SK-N-MC (cell line): ENCODE measurements around the gene NINJ1.

Experiments
- DNase-seq: peaks from one replicate; pipeline ENCODE4 v3.0.0-alpha.2; 2011; ENCODE audit warnings: low read depth, low spot score
- H3K27ac ChIP-seq: fragments of 200-600 bp; sonication (generic); 2 replicates; pipeline ENCODE4 v1.5.1; 2016; ENCODE audit warnings: mixed run types
- H3K36me3 ChIP-seq: fragments of 200-600 bp; sonication (generic); 2 replicates; pipeline ENCODE4 v1.6.1; 2017; ENCODE audit warnings: antibody characterized with exemption, low read length, mixed read lengths; ENCODE audit not compliant: insufficient read depth
- H3K4me3 ChIP-seq: fragments of 200-600 bp; sonication (generic); 2 replicates; pipeline ENCODE4 v1.5.1; 2016
- H3K9ac ChIP-seq: fragments of 200-600 bp; sonication (generic); 2 replicates; pipeline ENCODE4 v1.8.0; 2017; ENCODE audit warnings: mixed run types, mixed read lengths; ENCODE audit not compliant: insufficient read length
- H3K9me3 ChIP-seq: fragments of 200-600 bp; sonication (generic); 2 replicates; pipeline ENCODE4 v1.6.1; 2017; ENCODE audit warnings: low read depth, mild to moderate bottlenecking, antibody characterized with exemption, low read length, moderate library complexity, mixed read lengths
- EZH2 ChIP-seq: fragments of 200-600 bp; sonication (generic); IDR thresholded peaks from one replicate; pipeline ENCODE4 v1.6.1; 2017; ENCODE audit warnings: antibody characterized with exemption
- FOXP2 ChIP-seq: optimal IDR thresholded peaks from 2 replicates; pipeline ENCODE3; 2011; ENCODE audit warnings: mild to moderate bottlenecking, moderate library complexity; ENCODE audit not compliant: insufficient read depth; ENCODE audit errors: extremely low read length, control extremely low read depth
- POLR2AphosphoS5 ChIP-seq: IDR thresholded peaks from 2 replicates; pipeline ENCODE4 v1.6.1; 2012; ENCODE audit warnings: mild to moderate bottlenecking, low read depth, low read length, borderline replicate concordance

Gene NINJ1

GRCh38 chr9:93174976-93175375, 40.9 kb upstream of the NINJ1 start:
- Histone ChIP-seq H3K9ac (no peak overlapping the region), H3K9me3 (no peaks in the 10 kb centered on the region), H3K27ac (no peak overlapping the region), H3K36me3 (no peaks in the 10 kb centered on the region), H3K4me3 (no peak overlapping the region)
- no peak for DNase-seq
- TF ChIP-seq POLR2AphosphoS5: no peak
- TF ChIP-seq FOXP2: no peak
- no peak for TF ChIP-seq EZH2

GRCh38 chr9:93173365-93174051, 39.5 kb upstream of the NINJ1 start:
- H3K9ac ChIP-seq: no peak overlapping the region
- no peak for DNase-seq
- no peak for TF ChIP-seq FOXP2
- TF ChIP-seq EZH2: no peak
- TF ChIP-seq POLR2AphosphoS5: no peak

DNA sequence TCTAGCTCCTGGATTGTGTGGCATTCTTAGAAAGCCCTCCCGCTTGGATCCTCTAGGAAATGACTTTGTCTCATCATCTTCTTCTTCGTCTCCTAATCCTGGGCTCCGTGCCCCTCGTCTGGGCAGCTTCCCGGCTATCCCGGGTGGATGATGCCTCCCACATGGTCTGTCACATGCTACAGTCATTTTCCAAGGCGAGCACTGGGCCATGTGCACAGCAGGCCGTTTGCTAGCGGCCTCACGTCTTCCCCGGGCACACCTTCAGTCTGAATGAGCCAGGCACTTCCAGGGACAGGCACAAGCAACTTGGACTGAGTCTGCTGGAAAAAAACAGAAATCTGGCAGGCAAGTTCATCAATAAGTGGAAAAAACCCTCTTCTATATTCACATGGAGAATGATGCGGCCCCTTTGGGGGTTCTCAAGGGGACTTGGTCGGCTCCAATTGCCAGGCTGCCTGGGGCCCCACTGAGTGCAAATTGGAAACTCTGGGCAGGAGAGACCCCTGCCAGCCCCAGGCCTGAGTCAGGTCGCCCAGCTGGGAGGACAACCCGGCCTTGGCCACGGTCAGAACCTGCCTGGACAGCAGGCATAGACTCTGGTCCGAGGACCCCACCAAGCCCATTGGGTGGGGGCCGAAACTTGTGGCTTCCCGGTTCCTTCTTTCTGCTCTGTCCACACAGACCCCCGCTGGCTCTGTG, 38.8 kb upstream of the NINJ1 start:
- H3K9me3 ChIP-seq: no peaks in the 10 kb centered on the region
- H3K4me3 ChIP-seq: no peak overlapping the region
- H3K36me3 ChIP-seq: no peaks in the 10 kb centered on the region
- no peak overlapping the region for H3K9ac ChIP-seq
- no peak overlapping the region for H3K27ac ChIP-seq
- TF ChIP-seq FOXP2: no peak
- no peak for TF ChIP-seq POLR2AphosphoS5
- TF ChIP-seq EZH2: no peak
- no peak for DNase-seq

More at GRCh38 chr9:93173365-93174051, 39.5 kb upstream of the NINJ1 start:
- no peaks in the 10 kb centered on the region for H3K9me3 ChIP-seq
- no peaks in the 10 kb centered on the region for H3K36me3 ChIP-seq
- no peak overlapping the region for H3K27ac ChIP-seq
- no peak overlapping the region for H3K4me3 ChIP-seq

DNA sequence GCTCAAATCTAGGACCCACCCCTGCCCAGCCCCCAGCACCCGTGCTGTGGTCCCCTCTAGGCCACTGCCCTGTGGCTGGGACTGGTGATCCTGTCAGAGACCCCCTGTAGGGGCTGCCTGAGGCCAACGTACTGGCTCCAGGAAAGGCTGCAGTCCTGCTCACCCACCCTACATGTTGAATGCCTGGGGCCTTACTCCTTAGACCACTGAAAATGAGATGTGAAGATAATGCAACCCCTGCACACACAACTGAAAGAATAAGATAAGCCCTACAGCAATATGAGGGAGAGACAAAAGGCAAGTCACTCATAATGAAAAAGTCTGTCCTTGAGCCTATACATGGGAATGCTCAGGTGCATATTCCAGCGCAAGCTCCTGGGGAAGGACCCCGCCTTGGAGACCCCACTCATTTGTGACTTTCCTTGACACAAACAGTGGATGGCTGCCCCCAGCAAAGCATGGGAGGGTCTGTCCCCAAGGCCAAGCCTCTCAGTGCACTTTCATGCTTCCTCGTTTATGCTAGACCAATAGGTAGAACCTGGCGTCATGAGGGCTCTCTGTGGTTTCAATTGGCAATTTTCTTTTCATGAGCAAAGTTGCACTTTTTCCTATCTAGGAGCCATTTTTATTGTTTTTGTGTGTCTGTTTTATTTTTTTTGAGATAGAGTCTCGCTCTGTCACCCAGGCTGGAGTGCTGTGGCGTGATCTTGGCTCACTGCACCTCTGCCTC, 37.4 kb upstream of the NINJ1 start:
- Histone ChIP-seq H3K4me3 (no peak overlapping the region), H3K9ac (no peak overlapping the region), H3K9me3 (no peaks in the 10 kb centered on the region), H3K36me3 (no peaks in the 10 kb centered on the region), H3K27ac (no peak overlapping the region)
- TF ChIP-seq FOXP2 (no peak), POLR2AphosphoS5 (no peak), EZH2 (no peak)
- no peak for DNase-seq

- DNase-seq: no peak
- Histone ChIP-seq H3K36me3 (no peaks in the 10 kb centered on the region), H3K9me3 (no peaks in the 10 kb centered on the region), H3K4me3 (no peak overlapping the region), H3K27ac (no peak overlapping the region), H3K9ac (no peak overlapping the region)
- TF ChIP-seq POLR2AphosphoS5 (no peak), EZH2 (no peak), FOXP2 (no peak)
Observed at GRCh38 chr9:93170571-93170970, 36.5 kb upstream of the NINJ1 start.

- no peak overlapping the region for H3K4me3 ChIP-seq
- DNase-seq: no peak
- no peaks in the 10 kb centered on the region for H3K9me3 ChIP-seq
- H3K27ac ChIP-seq: no peak overlapping the region
- TF ChIP-seq POLR2AphosphoS5: no peak
- no peak for TF ChIP-seq EZH2
- no peak for TF ChIP-seq FOXP2
- H3K9ac ChIP-seq: no peak overlapping the region
- no peaks in the 10 kb centered on the region for H3K36me3 ChIP-seq
Observed at GRCh38 chr9:93169444-93169843, 35.4 kb upstream of the NINJ1 start.

DNA sequence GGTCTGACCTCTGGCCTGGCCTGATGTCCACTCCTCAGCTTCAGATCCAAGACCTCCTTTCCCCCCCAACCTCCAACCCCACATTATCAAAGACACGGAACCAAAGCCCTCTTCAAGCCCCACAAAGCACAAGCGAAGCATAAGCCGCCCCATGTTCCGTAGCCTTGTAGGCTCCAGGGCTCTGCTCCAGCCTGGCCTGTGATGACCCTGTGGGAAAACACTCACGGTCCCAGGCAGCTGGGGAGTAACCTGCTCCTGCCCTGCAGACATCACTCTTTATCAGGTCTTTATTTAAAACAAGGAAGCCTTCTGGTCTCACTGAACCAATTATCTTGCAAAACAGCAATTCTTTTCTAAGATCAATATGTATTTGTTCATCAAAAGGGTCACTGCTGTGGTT, 34.5 kb upstream of the NINJ1 start:
- no peaks in the 10 kb centered on the region for H3K36me3 ChIP-seq
- TF ChIP-seq POLR2AphosphoS5 (no peak), EZH2 (no peak), FOXP2 (no peak)
- DNase-seq: no peak
- H3K27ac ChIP-seq: no peak overlapping the region
- H3K9me3 ChIP-seq: no peaks in the 10 kb centered on the region
- H3K9ac ChIP-seq: no peak overlapping the region
- H3K4me3 ChIP-seq: no peak overlapping the region

DNA sequence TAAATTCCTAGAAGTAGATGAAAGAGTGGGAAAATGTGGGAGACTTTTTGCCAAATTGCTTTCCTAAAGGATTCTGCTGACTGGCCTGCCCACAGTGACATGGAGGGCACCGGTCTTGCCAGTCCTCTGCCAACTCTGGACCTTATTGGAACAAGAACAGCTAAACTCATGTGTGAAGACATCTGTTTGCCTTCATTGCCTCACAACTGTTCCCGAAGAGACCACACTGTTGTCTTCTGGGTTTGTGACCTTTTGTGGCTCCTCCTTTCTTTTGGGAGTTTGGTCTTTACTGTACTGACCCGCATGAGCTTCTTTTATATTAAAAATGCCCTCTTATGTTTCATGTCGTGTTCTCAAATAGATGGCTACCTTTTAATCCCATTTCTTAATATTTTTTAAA, 33.8 kb upstream of the NINJ1 start:
- Histone ChIP-seq H3K9me3 (no peaks in the 10 kb centered on the region), H3K4me3 (no peak overlapping the region), H3K36me3 (no peaks in the 10 kb centered on the region), H3K27ac (no peak overlapping the region), H3K9ac (no peak overlapping the region)
- DNase-seq: no peak
- TF ChIP-seq FOXP2 (no peak), EZH2 (no peak), POLR2AphosphoS5 (no peak)
